Measurements from ENCODE around the gene KIRREL3.
A peak's percentile ranks its signal among the peaks of the same experiment; 100 is the strongest.

The KIRREL3 gene

GRCh38 chr11:126599217-126599897 lies 401.2 kb downstream of the KIRREL3 start:
- no peak overlapping the region for H4K5ac ChIP-seq (ENCODE audit: low read length)
- no peaks in the 10 kb centered on the region for H3K79me2 ChIP-seq (ENCODE audit: control insufficient read depth, insufficient read depth, low read length)
- no peak overlapping the region for H2BK5ac ChIP-seq (ENCODE audit: low read length)
- no peak overlapping the region for H3K4me3 ChIP-seq (ENCODE audit: low read length)
- H4K8ac ChIP-seq (ENCODE audit: low read depth, low read length), result no peak overlapping the region
- no peak for DNase-seq
- no peak overlapping the region for H3K9ac ChIP-seq (ENCODE audit: low read length)
- H3K27ac ChIP-seq (ENCODE audit: low read depth, low read length), result no peak overlapping the region
- no peak overlapping the region for H2BK120ac ChIP-seq (ENCODE audit: low read depth, low read length)
- no peak overlapping the region for H3K4me2 ChIP-seq (ENCODE audit: low read length)
- no peak overlapping the region for H3K23ac ChIP-seq (ENCODE audit: low read length)
- H2AK5ac ChIP-seq (ENCODE audit: low read length), result no peak overlapping the region
- H3K27me3 ChIP-seq (ENCODE audit: insufficient read depth, low read length, poor library complexity), result no peaks in the 10 kb centered on the region
- peaks cover 11% of the 10 kb centered on the region for H3K4me1 ChIP-seq (ENCODE audit: control insufficient read depth, low read depth, low read length)
- no peaks in the 10 kb centered on the region for H3K36me3 ChIP-seq (ENCODE audit: control insufficient read depth, insufficient read depth, low read length)
- no peak overlapping the region for H2BK15ac ChIP-seq (replicated peaks; ENCODE audit: low read depth)
- no CpG with 5 or more reads among the region's 7 CpGs for WGBS (ENCODE audit: extremely low coverage, insufficient coverage, low lambda C conversion rate)
- H3K56ac ChIP-seq (ENCODE audit: low read length), result no peak overlapping the region
- H3K4ac ChIP-seq (ENCODE audit: low read depth, low read length), result no peak overlapping the region
- H3K18ac ChIP-seq (ENCODE audit: low read length), result no peak overlapping the region
- H3K79me1 ChIP-seq (ENCODE audit: low read length), result no peaks in the 10 kb centered on the region

- no peaks in the 10 kb centered on the region for H3K36me3 ChIP-seq (ENCODE audit: control insufficient read depth, insufficient read depth, low read length)
- no peak overlapping the region for H3K27ac ChIP-seq (ENCODE audit: low read depth, low read length)
- DNase-seq, result no peak
- H2BK5ac ChIP-seq (ENCODE audit: low read length), result no peak overlapping the region
- WGBS (ENCODE audit: extremely low coverage, insufficient coverage, low lambda C conversion rate), result no CpG with 5 or more reads among the region's 5 CpGs
- no peak overlapping the region for H4K8ac ChIP-seq (ENCODE audit: low read depth, low read length)
- H3K23ac ChIP-seq (ENCODE audit: low read length), result no peak overlapping the region
- H3K9ac ChIP-seq (ENCODE audit: low read length), result no peak overlapping the region
- no peak overlapping the region for H3K4ac ChIP-seq (ENCODE audit: low read depth, low read length)
- no peak overlapping the region for H3K4me2 ChIP-seq (ENCODE audit: low read length)
- no peak overlapping the region for H3K4me3 ChIP-seq (ENCODE audit: low read length)
- no peak overlapping the region for H2AK5ac ChIP-seq (ENCODE audit: low read length)
- no peak overlapping the region for H4K5ac ChIP-seq (ENCODE audit: low read length)
- H3K27me3 ChIP-seq (ENCODE audit: insufficient read depth, low read length, poor library complexity), result no peaks in the 10 kb centered on the region
- no peak overlapping the region for H3K56ac ChIP-seq (ENCODE audit: low read length)
- H3K18ac ChIP-seq (ENCODE audit: low read length), result no peak overlapping the region
- H3K4me1 ChIP-seq (ENCODE audit: control insufficient read depth, low read depth, low read length), result peaks cover 11% of the 10 kb centered on the region
- no peaks in the 10 kb centered on the region for H3K79me1 ChIP-seq (ENCODE audit: low read length)
- H2BK15ac ChIP-seq (replicated peaks; ENCODE audit: low read depth), result no peak overlapping the region
- no peaks in the 10 kb centered on the region for H3K79me2 ChIP-seq (ENCODE audit: control insufficient read depth, insufficient read depth, low read length)
- no peak overlapping the region for H2BK120ac ChIP-seq (ENCODE audit: low read depth, low read length)
These were observed 402.0 kb downstream of the KIRREL3 start for GRCh38 chr11:126598344-126599216.

GRCh38 chr11:126597041-126597440 lies 403.5 kb downstream of the KIRREL3 start:
- peaks cover 7% of the 10 kb centered on the region for H3K4me1 ChIP-seq (ENCODE audit: control insufficient read depth, low read depth, low read length)

GRCh38 chr11:126596474-126596873 lies 404.1 kb downstream of the KIRREL3 start:
- Histone ChIP-seq H2AK5ac (ENCODE audit: low read length) (no peak overlapping the region), H3K27me3 (ENCODE audit: insufficient read depth, low read length, poor library complexity) (no peaks in the 10 kb centered on the region), H3K4ac (ENCODE audit: low read depth, low read length) (no peak overlapping the region), H3K23ac (ENCODE audit: low read length) (no peak overlapping the region), H3K9ac (ENCODE audit: low read length) (no peak overlapping the region), H3K4me1 (ENCODE audit: control insufficient read depth, low read depth, low read length) (peaks cover 4% of the 10 kb centered on the region), H2BK120ac (ENCODE audit: low read depth, low read length) (no peak overlapping the region), H4K8ac (ENCODE audit: low read depth, low read length) (no peak overlapping the region), H3K56ac (ENCODE audit: low read length) (no peak overlapping the region), H3K79me1 (ENCODE audit: low read length) (no peaks in the 10 kb centered on the region), H4K5ac (ENCODE audit: low read length) (no peak overlapping the region), H2BK5ac (ENCODE audit: low read length) (no peak overlapping the region), H3K79me2 (ENCODE audit: control insufficient read depth, insufficient read depth, low read length) (no peaks in the 10 kb centered on the region), H3K36me3 (ENCODE audit: control insufficient read depth, insufficient read depth, low read length) (no peaks in the 10 kb centered on the region), H3K18ac (ENCODE audit: low read length) (no peak overlapping the region), H3K4me3 (ENCODE audit: low read length) (no peak overlapping the region), H2BK15ac (replicated peaks; ENCODE audit: low read depth) (no peak overlapping the region), H3K27ac (ENCODE audit: low read depth, low read length) (no peak overlapping the region), H3K4me2 (ENCODE audit: low read length) (no peak overlapping the region)
- no CpG with 5 or more reads among the region's 3 CpGs for WGBS (ENCODE audit: extremely low coverage, insufficient coverage, low lambda C conversion rate)
- DNase-seq, result peak; percentile 46

More at GRCh38 chr11:126597041-126597440, 403.5 kb downstream of the KIRREL3 start:
- no peaks in the 10 kb centered on the region for H3K27me3 ChIP-seq (ENCODE audit: insufficient read depth, low read length, poor library complexity)
- H2AK5ac ChIP-seq (ENCODE audit: low read length), result no peak overlapping the region
- H3K79me2 ChIP-seq (ENCODE audit: control insufficient read depth, insufficient read depth, low read length), result no peaks in the 10 kb centered on the region
- H3K36me3 ChIP-seq (ENCODE audit: control insufficient read depth, insufficient read depth, low read length), result no peaks in the 10 kb centered on the region
- no peaks in the 10 kb centered on the region for H3K79me1 ChIP-seq (ENCODE audit: low read length)
- H3K27ac ChIP-seq (ENCODE audit: low read depth, low read length), result no peak overlapping the region
- DNase-seq, result peak; percentile 37
- no CpG with 5 or more reads among the region's 10 CpGs for WGBS (ENCODE audit: extremely low coverage, insufficient coverage, low lambda C conversion rate)
- no peak overlapping the region for H3K23ac ChIP-seq (ENCODE audit: low read length)
- H2BK15ac ChIP-seq (replicated peaks; ENCODE audit: low read depth), result no peak overlapping the region
- H3K18ac ChIP-seq (ENCODE audit: low read length), result no peak overlapping the region
- no peak overlapping the region for H3K4me2 ChIP-seq (ENCODE audit: low read length)
- no peak overlapping the region for H3K56ac ChIP-seq (ENCODE audit: low read length)
- no peak overlapping the region for H4K5ac ChIP-seq (ENCODE audit: low read length)
- H2BK120ac ChIP-seq (ENCODE audit: low read depth, low read length), result no peak overlapping the region
- no peak overlapping the region for H3K4me3 ChIP-seq (ENCODE audit: low read length)
- no peak overlapping the region for H2BK5ac ChIP-seq (ENCODE audit: low read length)
- H3K4ac ChIP-seq (ENCODE audit: low read depth, low read length), result no peak overlapping the region
- H3K9ac ChIP-seq (ENCODE audit: low read length), result no peak overlapping the region
- no peak overlapping the region for H4K8ac ChIP-seq (ENCODE audit: low read depth, low read length)

GRCh38 chr11:126595560-126595959 lies 405.0 kb downstream of the KIRREL3 start:
- H3K56ac ChIP-seq (ENCODE audit: low read length), result no peak overlapping the region

More at GRCh38 chr11:126595560-126595959, 405.0 kb downstream of the KIRREL3 start:
- no peak overlapping the region for H2BK120ac ChIP-seq (ENCODE audit: low read depth, low read length)
- H3K4me1 ChIP-seq (ENCODE audit: control insufficient read depth, low read depth, low read length), result no peaks in the 10 kb centered on the region
- H3K27me3 ChIP-seq (ENCODE audit: insufficient read depth, low read length, poor library complexity), result no peaks in the 10 kb centered on the region
- H3K36me3 ChIP-seq (ENCODE audit: control insufficient read depth, insufficient read depth, low read length), result no peaks in the 10 kb centered on the region
- H2AK5ac ChIP-seq (ENCODE audit: low read length), result no peak overlapping the region
- no peaks in the 10 kb centered on the region for H3K79me2 ChIP-seq (ENCODE audit: control insufficient read depth, insufficient read depth, low read length)
- H2BK15ac ChIP-seq (replicated peaks; ENCODE audit: low read depth), result no peak overlapping the region
- H3K27ac ChIP-seq (ENCODE audit: low read depth, low read length), result no peak overlapping the region
- peak; percentile 40 for DNase-seq
- no peak overlapping the region for H3K9ac ChIP-seq (ENCODE audit: low read length)
- H3K4me3 ChIP-seq (ENCODE audit: low read length), result no peak overlapping the region
- H3K4ac ChIP-seq (ENCODE audit: low read depth, low read length), result no peak overlapping the region
- no peak overlapping the region for H2BK5ac ChIP-seq (ENCODE audit: low read length)
- H3K18ac ChIP-seq (ENCODE audit: low read length), result no peak overlapping the region
- no peak overlapping the region for H3K23ac ChIP-seq (ENCODE audit: low read length)
- H4K8ac ChIP-seq (ENCODE audit: low read depth, low read length), result no peak overlapping the region
- H3K4me2 ChIP-seq (ENCODE audit: low read length), result no peak overlapping the region
- no peak overlapping the region for H4K5ac ChIP-seq (ENCODE audit: low read length)
- H3K79me1 ChIP-seq (ENCODE audit: low read length), result no peaks in the 10 kb centered on the region
- WGBS (ENCODE audit: extremely low coverage, insufficient coverage, low lambda C conversion rate), result no CpG with 5 or more reads among the region's 3 CpGs
